Middle frontal gyrus (tissue), 1 donor: ENCODE results near the gene OSBPL2.
A peak's percentile ranks its signal among the peaks of the same experiment; 100 is the strongest.

Experiments
- DNase-seq: peaks from one replicate; pipeline ENCODE4 v3.0.0-alpha.2; 2015; ENCODE audit warnings: low spot score; ENCODE audit errors: extremely low spot score

The OSBPL2 gene

DNA sequence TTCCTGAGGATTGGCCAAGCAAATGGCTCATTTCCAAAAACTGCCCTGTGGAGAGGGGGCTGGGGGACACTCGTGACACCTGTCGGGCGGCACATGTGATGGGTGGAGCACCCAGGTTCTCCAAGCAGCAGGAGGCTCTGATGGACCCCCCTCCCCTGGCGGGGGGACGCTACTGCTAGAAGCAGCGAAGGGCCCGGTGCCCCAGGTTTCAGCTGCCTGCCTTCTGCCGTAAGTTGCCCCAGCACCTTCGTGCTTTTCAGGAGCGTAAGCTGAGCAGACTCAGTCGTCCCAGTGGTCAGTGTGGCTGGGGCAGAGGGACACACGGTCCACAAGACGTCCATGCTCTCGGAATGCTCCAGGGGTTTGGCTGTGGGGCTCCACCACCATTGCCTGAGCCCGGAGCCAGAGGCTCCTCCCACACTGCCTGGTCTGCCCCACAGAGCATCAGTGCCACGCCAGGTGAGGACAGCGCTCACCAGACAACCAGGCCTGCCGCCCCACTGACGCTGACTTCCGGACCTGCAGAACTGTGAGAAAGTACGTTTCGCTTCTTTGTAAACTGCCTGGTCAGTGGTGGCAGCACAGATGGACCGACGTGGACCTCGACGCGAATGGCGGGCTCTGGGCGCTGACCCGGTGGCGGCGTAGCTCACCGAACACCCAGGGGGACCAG is 60.4 kb downstream of the OSBPL2 start:
- no peak for DNase-seq

DNA sequence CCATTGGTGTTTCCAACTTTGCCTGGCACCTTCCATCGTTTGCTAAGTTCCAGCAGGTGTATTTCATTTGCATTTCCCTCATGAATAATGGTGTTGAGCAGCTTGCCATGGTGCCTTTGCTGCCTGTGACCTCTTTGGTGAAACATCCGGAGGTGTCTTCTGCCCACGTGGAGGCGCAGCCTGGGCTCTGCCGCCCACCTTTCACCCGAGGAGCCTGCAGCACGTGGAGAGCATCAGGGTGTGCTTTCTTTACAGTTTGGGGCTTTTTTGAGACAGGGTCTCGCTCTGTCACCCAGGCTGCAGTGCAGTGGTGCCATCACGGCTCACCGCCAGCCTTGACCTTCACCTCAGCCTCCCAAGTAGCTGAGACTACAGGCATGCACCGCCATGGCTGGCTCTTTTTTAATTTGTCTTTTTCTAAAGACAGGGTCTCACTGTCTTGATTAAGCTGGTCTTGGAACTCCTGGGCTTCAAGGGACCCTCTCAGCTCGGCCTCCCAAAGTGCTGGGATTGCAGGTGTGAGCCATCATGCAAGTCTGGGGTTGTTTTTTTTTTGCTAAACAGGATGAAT is 61.4 kb downstream of the OSBPL2 start:
- DNase-seq: no peak

DNA sequence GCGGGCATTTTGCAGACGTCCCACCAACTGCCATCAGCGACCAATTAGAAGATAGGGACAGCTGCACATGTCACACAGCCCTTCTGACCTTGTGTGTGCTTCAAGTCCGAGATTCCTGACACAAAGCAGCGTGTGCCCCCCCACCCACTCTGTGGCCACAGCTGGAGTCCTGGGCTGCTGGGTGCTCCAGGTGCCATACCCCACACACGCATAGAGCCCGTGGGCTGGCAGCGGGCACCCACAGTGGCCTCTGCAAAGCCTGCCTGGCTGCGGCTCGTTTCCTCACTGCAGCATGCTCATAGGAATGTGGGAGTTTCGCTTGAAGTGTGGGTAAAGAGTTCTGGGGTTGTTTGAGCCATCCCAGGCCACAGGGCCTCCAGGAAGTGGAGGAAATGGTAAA is 62.0 kb downstream of the OSBPL2 start:
- no peak for DNase-seq

DNA sequence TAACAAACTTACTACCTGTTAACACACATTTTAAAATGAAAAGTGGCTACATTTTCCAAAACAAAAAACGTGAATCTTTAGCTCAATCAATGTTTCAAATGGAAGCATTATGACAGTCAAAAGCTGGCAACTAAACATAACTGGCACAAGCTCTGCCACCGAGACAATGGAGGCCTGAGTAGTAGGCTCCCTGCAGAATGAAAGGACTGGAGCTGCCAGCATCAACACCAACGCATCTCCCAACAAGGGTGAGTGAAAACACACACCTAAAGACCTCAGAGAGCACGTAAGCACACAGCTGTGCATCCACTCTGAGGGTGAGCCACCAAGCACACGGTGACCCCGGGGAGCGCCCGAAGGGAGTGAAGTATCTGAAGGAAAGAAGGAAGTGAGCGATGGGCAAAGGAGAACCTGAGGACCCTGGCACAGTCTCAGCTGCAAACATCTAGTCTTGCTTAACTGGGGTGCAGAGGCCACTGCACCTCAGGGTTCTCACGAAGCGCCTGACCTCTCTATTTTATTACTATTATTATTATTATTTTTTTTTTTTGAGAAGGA is 62.9 kb downstream of the OSBPL2 start:
- DNase-seq: no peak

DNA sequence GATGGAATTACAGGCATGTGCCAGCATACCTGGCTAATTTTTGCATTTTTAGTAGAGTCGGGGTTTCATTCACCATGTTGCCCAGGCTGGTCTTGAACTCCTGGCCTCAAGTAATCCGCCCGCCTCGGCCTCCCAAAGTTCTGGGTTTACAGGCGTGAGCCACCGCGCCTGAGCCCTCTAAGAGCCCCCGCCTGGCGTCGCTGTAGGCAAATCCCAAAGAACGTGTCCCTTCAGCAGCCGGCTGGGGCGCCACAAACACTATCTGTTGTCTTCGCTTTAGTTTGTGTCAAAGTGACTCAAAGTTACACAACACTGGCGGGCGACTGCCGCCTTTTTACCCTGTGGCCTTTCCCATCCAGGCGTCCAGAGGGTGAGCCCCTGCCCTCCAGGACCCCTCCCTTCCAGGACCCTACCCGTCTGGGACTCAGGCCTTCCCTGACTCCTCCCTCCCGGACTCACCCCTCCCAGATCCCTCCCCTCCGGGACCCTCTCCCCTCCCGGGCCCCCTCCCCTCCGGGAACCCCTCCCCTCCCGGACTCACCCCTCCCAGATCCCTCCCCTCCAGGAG is 63.5 kb downstream of the OSBPL2 start:
- DNase-seq: peak; percentile 82

DNA sequence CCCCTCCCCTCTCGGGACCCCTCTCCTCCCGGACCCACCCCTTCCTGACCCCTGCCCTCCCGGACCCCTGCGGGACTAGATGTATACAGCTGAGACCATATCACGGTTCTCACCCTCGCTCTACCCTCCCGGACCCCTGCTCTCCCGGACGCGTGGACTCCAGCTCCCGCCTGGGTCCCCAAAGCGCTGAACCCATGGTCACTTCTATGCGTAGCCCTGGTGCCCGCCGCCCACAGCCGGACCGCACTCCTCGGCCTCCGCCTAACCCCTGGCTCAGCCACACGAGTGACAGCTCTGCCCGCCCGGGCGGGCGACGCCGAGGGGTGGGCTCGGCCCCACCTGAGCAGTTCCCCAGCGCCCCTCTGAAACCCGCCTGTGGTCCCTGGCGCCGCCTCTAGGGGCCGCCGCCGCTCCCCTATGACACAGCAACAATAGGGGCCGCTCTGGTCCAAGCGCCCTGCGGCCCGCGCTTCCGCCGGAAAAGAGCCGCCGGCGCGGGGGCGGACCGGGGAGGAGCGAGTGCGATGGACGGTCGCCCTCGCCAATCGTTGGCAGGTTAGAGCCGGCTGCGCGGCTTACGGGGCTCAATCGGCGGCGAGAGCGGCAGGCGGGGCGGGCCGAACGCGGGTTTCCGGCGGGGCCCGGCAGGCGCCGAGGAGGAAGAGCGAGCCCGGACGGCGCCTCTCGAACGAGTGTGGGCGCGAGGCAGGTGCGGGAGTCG is 64.2 kb downstream of the OSBPL2 start, which contains the start of gene ADRM1:
TSS of gene ADRM1 (plus strand) at position 657 of the 721 bp plus-strand sequence. CDS start 572 bp downstream, outside the sequence.
- peak; percentile 95 for DNase-seq

DNA sequence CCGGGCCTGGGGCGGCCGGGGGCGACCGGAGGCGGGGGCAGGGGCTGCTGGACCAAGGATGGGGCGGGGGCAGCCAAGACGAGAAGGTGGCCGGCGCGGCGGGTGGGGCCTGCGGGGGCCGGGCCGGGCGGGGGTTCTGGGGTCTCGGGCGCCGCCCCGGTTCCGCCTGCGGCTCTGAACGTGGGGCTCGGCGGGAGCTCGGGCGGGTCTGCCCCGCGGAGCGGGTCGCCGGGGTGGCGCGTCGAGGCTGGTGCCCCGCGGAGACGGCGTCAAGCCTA is 64.7 kb downstream of the OSBPL2 start:
- no peak for DNase-seq

DNA sequence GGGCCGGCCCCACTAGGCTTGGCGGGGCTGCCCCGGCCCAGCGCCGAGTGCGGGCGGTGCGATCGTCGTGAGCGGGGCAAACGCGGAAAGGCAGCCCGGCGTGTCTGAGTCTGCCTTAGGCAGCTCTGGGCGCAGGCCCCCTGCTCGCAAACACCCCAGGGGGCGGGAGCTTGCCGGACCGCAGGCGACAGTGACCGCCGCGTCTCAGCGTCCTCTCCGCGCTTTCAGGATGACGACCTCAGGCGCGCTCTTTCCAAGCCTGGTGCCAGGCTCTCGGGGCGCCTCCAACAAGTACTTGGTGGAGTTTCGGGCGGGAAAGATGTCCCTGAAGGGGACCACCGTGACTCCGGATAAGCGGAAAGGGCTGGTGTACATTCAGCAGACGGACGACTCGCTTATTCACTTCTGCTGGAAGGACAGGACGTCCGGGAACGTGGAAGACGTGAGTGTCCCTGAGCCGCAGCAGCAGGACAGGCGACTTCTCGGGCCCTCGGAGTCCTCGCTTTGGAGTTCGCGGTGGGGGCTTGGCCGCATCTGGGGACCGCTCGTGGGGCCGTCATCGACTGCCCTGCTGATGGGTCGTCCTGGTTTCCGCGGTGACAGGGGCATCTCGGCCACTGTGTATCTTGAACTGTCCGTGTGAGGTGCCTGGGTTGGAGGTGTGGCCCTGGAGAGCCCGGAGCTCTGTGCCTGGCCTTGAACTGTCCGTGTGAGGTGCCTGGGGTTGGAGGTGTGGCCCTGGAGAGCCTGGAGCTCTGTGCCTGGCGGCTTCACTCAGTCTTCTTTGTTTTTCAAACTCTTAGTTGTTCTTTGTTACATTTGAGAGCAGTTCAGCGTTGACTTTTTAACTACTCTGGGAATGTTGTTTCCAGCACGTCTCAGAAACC is 65.3 kb downstream of the OSBPL2 start:
- no peak for DNase-seq

DNA sequence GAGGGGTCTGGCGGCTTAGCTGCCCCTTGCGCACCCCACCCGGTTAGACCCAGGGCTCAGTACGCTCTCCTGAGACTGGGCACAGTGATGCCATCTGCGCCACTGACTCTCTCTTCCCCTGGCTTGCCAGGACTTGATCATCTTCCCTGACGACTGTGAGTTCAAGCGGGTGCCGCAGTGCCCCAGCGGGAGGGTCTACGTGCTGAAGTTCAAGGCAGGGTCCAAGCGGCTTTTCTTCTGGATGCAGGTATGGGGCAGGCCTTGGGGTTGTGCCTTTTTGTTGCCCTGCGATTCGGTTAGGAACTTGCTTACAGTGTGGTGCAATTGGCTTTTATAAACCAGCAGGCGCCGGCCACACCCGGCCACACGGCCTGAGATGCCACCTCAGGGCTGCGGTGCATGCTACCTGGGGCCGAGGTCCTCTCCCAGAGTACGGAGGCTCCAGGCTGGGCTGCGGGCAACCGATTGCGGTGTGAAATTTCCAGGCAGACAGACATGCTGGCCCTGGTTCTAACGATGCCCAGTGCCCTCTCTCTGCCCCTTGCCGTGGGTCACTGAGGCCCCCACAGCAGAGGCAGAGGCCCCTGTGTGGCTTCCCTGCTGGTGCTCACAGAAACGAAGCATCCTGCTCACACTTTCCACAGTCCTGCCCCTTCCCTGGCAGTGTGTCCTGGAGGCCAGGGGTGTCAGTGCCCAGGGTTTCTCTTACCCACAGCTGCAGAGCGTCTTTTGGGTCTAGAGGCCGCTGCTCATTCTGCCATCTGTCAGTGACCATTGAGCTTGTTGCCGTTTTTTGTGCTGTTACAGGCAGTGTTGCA is 66.2 kb downstream of the OSBPL2 start:
- DNase-seq: no peak

DNA sequence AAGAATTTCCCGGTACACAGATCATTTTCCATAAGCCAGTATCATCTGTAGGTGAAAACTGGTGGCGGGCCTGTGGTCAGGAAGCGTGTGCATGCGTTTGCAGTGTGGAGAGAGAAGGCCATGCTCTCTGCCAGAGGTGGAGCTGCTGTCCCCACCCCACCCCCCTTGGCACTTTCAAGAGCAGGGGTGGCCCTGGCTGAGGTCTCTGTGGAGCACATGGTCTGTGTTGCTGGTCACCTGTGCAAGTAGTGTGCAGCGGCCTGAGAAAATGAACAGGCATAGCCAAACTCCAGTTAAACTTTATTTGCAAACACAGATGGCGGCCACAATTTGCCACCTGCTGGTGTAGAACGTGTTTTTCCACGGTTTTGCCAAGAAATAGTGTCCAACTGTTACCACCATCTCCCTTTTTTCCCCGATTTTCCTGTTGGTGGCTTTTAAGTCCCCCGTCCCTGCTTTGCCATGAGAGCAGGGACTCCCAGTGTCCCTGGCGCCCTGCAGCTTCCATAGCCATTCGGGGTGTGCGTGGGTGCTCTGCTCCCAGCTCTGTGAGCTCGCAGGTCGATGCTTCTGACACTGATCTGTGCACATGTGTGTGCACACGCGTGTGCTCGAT is 66.9 kb downstream of the OSBPL2 start:
- no peak for DNase-seq

DNA sequence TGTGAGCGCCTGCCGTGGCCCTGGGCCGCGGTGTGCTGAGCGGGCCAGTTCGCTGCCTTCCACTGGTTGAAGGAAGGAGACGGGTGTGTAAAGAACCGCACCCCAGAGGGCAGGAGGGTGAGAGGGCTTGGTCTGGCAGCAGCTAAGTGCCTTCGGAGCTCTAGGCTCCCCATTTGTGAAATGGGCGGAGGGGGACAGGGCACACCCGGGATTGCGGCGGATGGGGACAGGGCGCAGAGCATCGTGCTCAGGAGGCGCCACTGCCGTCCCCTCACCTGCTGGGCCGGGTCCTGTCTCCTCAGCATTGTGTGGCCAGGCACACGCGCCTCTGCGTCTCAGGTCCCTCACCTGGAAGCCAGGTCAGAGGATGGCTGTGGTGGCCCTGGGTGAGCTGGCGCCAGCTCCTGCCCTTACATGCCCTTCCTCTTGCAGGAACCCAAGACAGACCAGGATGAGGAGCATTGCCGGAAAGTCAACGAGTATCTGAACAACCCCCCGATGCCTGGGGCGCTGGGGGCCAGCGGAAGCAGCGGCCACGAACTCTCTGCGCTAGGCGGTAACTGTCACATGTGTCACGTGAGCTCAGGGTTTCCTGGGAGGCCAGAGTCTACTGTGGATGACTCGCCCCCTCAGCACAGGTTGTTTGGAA is 67.6 kb downstream of the OSBPL2 start:
- no peak for DNase-seq

DNA sequence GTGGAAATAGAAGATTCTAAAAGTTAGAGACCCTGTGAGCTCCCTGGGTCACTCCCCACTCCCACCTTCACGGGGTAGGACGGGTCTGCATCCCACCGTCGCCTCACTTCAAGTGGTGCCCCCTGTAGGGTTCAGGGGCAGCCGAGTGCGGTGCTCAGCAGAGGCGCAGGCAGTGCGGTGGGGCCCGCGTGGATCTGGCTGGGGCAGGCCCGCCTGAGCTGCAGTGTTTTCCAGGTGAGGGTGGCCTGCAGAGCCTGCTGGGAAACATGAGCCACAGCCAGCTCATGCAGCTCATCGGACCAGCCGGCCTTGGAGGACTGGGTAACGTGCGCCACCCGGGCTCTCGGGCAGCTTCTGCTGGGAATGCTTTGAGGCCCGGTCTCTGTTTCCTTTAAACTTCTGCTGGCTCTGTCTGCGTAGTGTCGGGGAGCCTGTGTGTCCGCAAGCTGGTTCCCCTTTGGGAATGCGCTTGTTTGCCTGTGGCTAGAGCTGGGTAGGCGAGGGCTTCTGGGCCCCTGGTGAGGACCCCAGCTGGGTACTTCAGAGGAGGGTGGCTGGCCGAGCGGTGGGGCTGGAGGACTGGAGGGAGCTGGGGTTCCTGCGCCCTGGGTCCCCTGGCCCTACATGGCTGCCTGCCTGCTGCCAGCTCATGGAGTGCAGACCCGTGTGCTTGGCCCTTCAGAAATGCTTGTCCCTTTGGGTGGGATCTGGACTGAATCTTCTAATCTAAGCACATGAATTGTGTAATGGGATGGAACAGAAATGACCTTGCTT is 68.3 kb downstream of the OSBPL2 start:
- DNase-seq: no peak

DNA sequence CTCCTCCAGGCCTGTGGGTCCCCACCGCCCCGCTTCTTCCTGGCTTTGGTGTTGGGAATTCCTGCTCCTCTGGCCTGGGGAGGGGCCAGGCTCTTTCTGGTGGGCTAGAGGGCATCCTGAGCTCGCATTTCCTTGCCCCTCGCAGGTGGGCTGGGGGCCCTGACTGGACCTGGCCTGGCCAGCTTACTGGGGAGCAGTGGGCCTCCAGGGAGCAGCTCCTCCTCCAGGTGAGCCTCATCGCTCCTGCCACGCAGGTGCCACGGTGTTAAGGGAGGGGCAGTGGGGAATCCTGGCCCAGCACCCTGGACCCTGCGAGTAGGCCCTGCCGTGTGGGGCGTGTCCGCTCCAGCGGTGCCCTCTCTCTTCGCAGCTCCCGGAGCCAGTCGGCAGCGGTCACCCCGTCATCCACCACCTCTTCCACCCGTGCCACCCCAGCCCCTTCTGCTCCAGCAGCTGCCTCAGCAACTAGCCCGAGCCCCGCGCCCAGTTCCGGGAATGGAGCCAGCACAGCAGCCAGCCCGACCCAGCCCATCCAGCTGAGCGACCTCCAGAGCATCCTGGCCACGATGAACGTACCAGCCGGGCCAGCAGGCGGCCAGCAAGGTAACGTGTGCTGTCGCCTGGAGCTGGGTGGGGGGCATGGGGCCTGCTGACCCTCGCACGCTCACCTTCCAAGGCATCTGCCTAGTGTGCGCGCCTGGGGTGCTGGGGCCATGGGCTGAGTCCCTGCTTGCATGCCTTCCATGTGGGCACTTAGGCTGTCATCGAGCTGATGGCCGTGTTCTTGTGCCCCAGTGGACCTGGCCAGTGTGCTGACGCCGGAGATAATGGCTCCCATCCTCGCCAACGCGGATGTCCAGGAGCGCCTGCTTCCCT is 69.1 kb downstream of the OSBPL2 start:
- no peak for DNase-seq

DNA sequence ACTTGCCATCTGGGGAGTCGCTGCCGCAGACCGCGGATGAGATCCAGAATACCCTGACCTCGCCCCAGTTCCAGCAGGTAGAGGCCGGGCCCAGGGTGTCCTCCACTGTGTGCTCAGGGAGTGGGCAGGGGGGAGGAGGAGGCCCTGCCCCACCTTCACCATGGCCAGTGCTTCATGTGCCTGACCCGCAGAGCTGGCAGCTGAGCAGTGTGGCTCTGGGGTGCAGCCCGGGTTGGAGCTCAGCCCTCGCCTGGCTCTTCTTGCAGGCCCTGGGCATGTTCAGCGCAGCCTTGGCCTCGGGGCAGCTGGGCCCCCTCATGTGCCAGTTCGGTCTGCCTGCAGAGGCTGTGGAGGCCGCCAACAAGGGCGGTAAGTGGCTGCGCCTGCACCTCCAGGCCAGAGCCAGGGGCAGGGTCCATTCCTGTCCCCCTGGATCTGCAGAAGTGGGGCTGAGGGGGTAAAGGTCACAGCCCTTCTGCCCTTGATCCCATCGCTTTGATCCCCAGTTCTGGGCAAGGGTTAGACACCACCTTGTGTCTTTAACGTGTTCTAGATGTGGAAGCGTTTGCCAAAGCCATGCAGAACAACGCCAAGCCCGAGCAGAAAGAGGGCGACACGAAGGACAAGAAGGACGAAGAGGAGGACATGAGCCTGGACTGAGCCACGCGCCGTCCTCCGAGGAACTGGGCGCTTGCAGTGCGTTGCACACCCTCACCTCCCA is 69.9 kb downstream of the OSBPL2 start:
- peak; percentile 4 for DNase-seq

DNA sequence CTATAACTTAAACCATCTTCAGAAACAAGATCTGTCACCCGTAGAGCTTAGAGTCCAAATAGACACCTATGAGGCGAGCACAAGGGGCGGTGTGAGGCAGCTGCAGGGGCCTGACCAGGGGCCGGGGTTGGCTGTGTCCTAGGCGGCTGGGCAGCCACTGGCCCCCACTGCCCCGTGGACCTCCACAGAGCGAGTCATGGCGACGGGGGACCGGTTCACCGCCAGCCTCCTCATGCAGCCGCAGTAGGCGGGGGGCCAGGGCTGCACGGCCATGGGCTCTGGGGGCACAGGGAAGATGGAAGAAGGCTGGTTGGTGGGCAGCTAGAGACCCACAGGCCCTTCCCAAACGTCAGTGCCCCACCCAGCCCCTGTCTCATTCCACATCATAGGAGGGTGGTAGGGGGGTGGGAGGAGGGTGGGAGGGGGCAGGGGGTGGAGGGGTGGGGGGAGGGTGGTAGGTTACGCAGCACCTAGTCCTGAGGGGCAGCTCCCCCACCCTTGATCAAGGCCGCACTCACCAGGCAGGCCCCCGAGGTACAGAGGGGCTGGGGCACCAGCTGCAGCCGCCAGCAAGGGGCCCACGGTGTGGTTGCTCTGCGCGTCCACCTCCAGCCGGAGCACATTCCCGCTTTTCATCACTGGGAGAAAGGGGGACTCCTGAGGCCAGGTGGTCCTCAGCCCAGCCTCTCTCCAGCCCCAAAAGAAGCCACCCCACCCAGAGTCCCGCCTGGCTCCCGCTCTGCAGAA is 71.0 kb downstream of the OSBPL2 start:
- no peak for DNase-seq
